Ecto neural progenitor cell (in vitro differentiated cells): Measurements from ENCODE around the gene NPEPPS.
A peak's percentile ranks its signal among the peaks of the same experiment; 100 is the strongest.
"Not testable (repeated sequence)": the region's sequence is repeated elsewhere in the genome, so short reads cannot be mapped to it uniquely, and the experiment has no call there.

Experiments
- DNase-seq: peaks from one replicate; pipeline ENCODE4 v3.0.0-alpha.2; 2018; ENCODE audit warnings: low spot score

Gene NPEPPS

GRCh38 chr17:47560517-47561043 lies 29.7 kb downstream of the NPEPPS start:
- not testable (repeated sequence) for DNase-seq

GRCh38 chr17:47561698-47562405 lies 30.9 kb downstream of the NPEPPS start:
- DNase-seq = not testable (repeated sequence)

- not testable (repeated sequence) for DNase-seq
Measured at GRCh38 chr17:47562406-47562705, 31.4 kb downstream of the NPEPPS start.

GRCh38 chr17:47567261-47567660 lies 36.4 kb downstream of the NPEPPS start:
- not testable (repeated sequence) for DNase-seq

- DNase-seq = not testable (repeated sequence)
Measured at GRCh38 chr17:47572561-47572960, 41.7 kb downstream of the NPEPPS start.

GRCh38 chr17:47582416-47582815 lies 51.5 kb downstream of the NPEPPS start:
- not testable (repeated sequence) for DNase-seq

- not testable (repeated sequence) for DNase-seq
Measured at GRCh38 chr17:47586378-47587055, 55.6 kb downstream of the NPEPPS start.

- not testable (repeated sequence) for DNase-seq
Measured at GRCh38 chr17:47593522-47593921, 62.6 kb downstream of the NPEPPS start.

GRCh38 chr17:47603830-47604597 lies 73.1 kb downstream of the NPEPPS start:
- no peak for DNase-seq

GRCh38 chr17:47604598-47604927 lies 73.7 kb downstream of the NPEPPS start:
- DNase-seq = no peak

- no peak for DNase-seq
Measured at GRCh38 chr17:47605011-47605410, 74.1 kb downstream of the NPEPPS start.

- DNase-seq = no peak
Measured at GRCh38 chr17:47607481-47607880, 76.6 kb downstream of the NPEPPS start.

- DNase-seq = no peak
Measured at GRCh38 chr17:47611372-47612350, 80.8 kb downstream of the NPEPPS start.

GRCh38 chr17:47615766-47616424 lies 85.0 kb downstream of the NPEPPS start:
- DNase-seq = no peak

GRCh38 chr17:47618410-47618809 lies 87.5 kb downstream of the NPEPPS start:
- no peak for DNase-seq

GRCh38 chr17:47620503-47621245 lies 89.8 kb downstream of the NPEPPS start:
- no peak for DNase-seq

GRCh38 chr17:47621293-47622179 lies 90.6 kb downstream of the NPEPPS start:
- DNase-seq = peak; percentile 61

GRCh38 chr17:47622180-47622549 lies 91.3 kb downstream of the NPEPPS start:
- DNase-seq = no peak

- DNase-seq = no peak
Measured at GRCh38 chr17:47624727-47625068, 93.8 kb downstream of the NPEPPS start.
